Measurements from ENCODE around the gene ZMYM4. TPM values are rescaled to one million over a fixed set of nuclear protein-coding genes. Genes with fewer than 3 reads are reported as not detected.
A peak's percentile ranks its signal among the peaks of the same experiment; 100 is the strongest.

ZMYM4 gene
- total RNA-seq, 1 donor from 2014 or later, result 46.4 TPM

DNA sequence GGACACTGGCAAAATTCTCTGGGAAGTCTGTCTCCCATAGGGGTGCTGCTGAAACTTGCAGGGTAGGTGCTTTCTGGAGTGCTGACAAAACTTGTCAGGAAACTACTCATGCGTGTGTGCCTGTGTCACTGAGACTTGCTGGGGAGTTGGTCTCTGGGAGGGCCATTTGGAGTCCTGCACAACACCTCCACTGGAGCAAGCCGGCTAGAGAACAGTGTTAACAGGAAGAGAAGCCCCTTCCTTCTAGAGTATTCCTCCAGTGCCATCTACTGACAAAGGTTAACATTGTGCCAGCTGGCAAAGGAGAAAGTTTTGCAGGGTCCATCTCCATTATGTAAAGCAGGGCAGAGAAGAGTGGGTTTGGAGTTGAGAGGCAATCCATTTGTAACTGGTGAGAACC, 30.0 kb downstream of the ZMYM4 start:
- Mint-ChIP-seq H3K27ac (no peak overlapping the region), H3K36me3 (ENCODE audit: low read depth) (peaks cover 37% of the 10 kb centered on the region), H3K27me3 (no peaks in the 10 kb centered on the region), H3K4me1 (peaks cover 7% of the 10 kb centered on the region), H3K4me3 (no peak overlapping the region), H3K9me3 (no peaks in the 10 kb centered on the region)
- DNase-seq (no peak), ATAC-seq (ENCODE audit: low read depth) (peak; percentile 81)
- TF ChIP-seq, protein P1, sequence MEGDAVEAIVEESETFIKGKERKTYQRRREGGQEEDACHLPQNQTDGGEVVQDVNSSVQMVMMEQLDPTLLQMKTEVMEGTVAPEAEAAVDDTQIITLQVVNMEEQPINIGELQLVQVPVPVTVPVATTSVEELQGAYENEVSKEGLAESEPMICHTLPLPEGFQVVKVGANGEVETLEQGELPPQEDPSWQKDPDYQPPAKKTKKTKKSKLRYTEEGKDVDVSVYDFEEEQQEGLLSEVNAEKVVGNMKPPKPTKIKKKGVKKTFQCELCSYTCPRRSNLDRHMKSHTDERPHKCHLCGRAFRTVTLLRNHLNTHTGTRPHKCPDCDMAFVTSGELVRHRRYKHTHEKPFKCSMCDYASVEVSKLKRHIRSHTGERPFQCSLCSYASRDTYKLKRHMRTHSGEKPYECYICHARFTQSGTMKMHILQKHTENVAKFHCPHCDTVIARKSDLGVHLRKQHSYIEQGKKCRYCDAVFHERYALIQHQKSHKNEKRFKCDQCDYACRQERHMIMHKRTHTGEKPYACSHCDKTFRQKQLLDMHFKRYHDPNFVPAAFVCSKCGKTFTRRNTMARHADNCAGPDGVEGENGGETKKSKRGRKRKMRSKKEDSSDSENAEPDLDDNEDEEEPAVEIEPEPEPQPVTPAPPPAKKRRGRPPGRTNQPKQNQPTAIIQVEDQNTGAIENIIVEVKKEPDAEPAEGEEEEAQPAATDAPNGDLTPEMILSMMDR (IDR thresholded peaks at IDR 0.05), result no peak
- intact Hi-C loops (cut with micrococcal nuclease), result loop anchor here (1.0 to 5.0 kb wide), 2 partner anchors 96 to 441 kb away; partner anchors contain the start of gene SMIM12
- ChIA-PET CTCF (interaction anchor here (1.3 to 1.9 kb wide), 3 partner anchors 9 to 432 kb away, joined by 4 to 17 read pairs (median 4); no protein-coding TSS in a partner anchor), POLR2A (interaction anchor here (1.0 to 1.2 kb wide), 2 partner anchors 92 to 106 kb away, joined by 4 to 7 read pairs; partner anchors contain the start of gene SFPQ)

DNA sequence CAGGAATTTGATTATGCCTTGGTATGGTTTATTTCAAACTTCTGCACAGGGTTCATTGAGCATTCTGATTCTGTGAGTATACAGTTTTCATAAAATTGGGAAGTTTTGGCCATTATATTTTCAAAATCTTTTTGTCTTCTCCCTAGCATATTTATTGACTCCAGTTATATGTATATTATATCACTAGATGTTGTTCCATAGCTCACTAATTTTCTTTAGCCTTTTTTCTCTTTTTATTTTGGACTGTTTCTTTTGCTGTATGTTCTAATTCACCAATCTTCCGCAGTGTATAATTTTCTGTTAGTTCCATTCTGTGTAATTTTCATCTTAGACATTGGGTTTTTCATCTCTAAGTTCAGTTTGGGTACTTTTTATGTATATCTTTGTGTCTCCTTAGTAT, 31.9 kb downstream of the ZMYM4 start:
- H3K27me3 Mint-ChIP-seq, result no peaks in the 10 kb centered on the region
- DNase-seq (no peak), ATAC-seq (ENCODE audit: low read depth) (no peak)
- H3K4me3 Mint-ChIP-seq, result no peak overlapping the region
- CTCF ChIA-PET, result interaction anchor here (1.2 kb wide), 1 partner anchor 99 kb away, joined by 4 read pairs; no protein-coding TSS in a partner anchor
- no peaks in the 10 kb centered on the region for H3K9me3 Mint-ChIP-seq
- intact Hi-C loops (cut with micrococcal nuclease), result no loop called here
- peaks cover 7% of the 10 kb centered on the region for H3K4me1 Mint-ChIP-seq
- POLR2A ChIA-PET, result no interaction called here
- TF ChIP-seq, protein P1 (IDR thresholded peaks at IDR 0.05), result no peak
- no peak overlapping the region for H3K27ac Mint-ChIP-seq
- peaks cover 37% of the 10 kb centered on the region for H3K36me3 Mint-ChIP-seq (ENCODE audit: low read depth)

DNA sequence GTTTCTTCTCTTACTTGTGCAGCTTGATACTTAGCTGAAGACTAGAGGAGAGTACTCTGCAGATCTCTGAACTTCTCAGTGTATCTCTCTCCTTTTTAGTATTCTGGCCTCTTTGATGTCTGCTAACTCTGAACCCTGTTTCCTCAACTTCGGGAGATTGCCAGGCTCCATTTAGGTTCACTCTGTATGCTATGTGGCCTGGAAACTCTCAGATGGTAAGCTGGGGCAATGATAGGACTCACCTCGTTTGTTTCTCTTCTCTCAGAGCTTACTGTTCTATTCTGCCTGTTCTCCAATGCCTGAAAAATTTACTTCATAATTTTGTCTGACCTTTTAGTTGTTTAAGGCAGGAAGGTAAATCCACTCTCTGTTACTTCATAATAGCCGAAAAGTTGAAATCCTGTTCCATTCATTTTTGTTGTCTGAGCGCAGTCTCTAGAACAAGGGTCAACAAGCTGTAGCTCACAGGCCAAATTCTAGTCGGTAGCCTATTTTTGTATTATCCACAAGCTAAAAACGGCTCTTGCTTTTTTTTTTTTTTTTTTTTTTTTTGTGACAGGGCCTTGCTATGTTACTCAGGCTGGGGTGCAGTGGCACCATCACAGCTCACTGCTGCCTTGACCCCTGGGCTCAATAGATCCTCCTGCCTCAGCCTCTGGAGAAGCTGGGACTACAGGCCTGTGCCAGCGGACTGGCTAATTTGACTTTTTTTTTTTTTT, 33.3 kb downstream of the ZMYM4 start:
- DNase-seq (no peak), ATAC-seq (ENCODE audit: low read depth) (no peak)
- Mint-ChIP-seq H3K9me3 (no peaks in the 10 kb centered on the region), H3K4me1 (peaks cover 10% of the 10 kb centered on the region), H3K4me3 (no peak overlapping the region), H3K27ac (no peak overlapping the region), H3K36me3 (ENCODE audit: low read depth) (peaks cover 39% of the 10 kb centered on the region), H3K27me3 (no peaks in the 10 kb centered on the region)
- TF ChIP-seq, protein P1 (IDR thresholded peaks at IDR 0.05), result no peak
- POLR2A ChIA-PET, result interaction anchor here (0.5 kb wide), 1 partner anchor 11 kb away, joined by 6 read pairs; no protein-coding TSS in a partner anchor
- CTCF ChIA-PET, result no interaction called here
- intact Hi-C loops (cut with micrococcal nuclease), result no loop called here

DNA sequence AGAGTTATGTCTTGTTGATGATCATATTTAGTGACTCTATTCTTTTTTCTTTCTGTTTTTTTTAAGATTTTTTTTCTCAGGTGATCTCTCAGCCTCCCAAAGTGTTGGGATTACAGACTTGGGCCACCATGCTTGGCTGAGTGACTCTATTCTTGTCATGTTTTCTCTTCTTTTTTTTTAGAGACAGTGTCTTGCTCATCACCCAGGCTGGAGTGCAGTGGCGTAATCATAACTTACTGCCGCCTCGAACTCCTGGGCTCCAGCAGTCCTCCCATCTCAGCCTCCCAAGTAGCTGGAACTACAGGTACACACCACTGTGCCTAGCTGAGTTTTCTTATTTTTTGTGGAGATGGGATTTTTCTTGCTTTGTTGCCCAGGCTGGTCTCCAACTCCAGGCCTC, 36.9 kb downstream of the ZMYM4 start:
- peaks cover 3% of the 10 kb centered on the region for H3K4me1 Mint-ChIP-seq
- H3K27ac Mint-ChIP-seq, result no peak overlapping the region
- intact Hi-C loops (cut with micrococcal nuclease), result no loop called here
- ChIA-PET POLR2A (no interaction called here), CTCF (no interaction called here)
- no peaks in the 10 kb centered on the region for H3K9me3 Mint-ChIP-seq
- H3K4me3 Mint-ChIP-seq, result no peak overlapping the region
- DNase-seq, result no peak
- TF ChIP-seq, protein P1 (IDR thresholded peaks at IDR 0.05), result no peak
- H3K36me3 Mint-ChIP-seq (ENCODE audit: low read depth), result peaks cover 39% of the 10 kb centered on the region
- no peaks in the 10 kb centered on the region for H3K27me3 Mint-ChIP-seq
- no peak for ATAC-seq (ENCODE audit: low read depth)

DNA sequence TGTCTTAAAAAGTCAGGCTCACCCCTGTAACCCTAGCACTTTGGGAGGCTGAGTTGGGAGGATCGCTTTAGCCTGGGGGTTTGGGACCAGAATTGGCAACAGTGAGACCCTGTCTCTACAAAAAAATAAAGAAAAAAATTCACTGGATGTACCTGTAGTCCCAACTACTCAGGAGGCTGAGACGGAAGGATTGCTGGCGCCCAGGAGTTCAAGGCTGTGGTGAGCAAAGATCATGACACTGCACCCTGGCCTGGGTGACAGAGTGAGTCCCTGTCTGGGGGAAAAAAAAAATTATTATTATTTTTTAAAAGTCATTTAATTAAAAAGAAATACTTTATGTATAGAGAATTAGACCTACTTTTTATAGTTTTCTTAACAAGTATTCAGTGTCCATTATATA, 47.1 kb downstream of the ZMYM4 start:
- H3K27me3 Mint-ChIP-seq, result no peaks in the 10 kb centered on the region
- intact Hi-C loops (cut with micrococcal nuclease), result no loop called here
- H3K9me3 Mint-ChIP-seq, result no peaks in the 10 kb centered on the region
- TF ChIP-seq, protein P1 (IDR thresholded peaks at IDR 0.05), result no peak
- CTCF ChIA-PET, result no interaction called here
- POLR2A ChIA-PET, result no interaction called here
- H3K4me1 Mint-ChIP-seq, result no peaks in the 10 kb centered on the region
- no peak overlapping the region for H3K27ac Mint-ChIP-seq
- H3K4me3 Mint-ChIP-seq, result no peak overlapping the region
- no peak for ATAC-seq (ENCODE audit: low read depth)
- DNase-seq, result no peak
- peaks cover 21% of the 10 kb centered on the region for H3K36me3 Mint-ChIP-seq (ENCODE audit: low read depth)
